ENCODE measurements around the gene IL17C.

IL17C gene

DNA sequence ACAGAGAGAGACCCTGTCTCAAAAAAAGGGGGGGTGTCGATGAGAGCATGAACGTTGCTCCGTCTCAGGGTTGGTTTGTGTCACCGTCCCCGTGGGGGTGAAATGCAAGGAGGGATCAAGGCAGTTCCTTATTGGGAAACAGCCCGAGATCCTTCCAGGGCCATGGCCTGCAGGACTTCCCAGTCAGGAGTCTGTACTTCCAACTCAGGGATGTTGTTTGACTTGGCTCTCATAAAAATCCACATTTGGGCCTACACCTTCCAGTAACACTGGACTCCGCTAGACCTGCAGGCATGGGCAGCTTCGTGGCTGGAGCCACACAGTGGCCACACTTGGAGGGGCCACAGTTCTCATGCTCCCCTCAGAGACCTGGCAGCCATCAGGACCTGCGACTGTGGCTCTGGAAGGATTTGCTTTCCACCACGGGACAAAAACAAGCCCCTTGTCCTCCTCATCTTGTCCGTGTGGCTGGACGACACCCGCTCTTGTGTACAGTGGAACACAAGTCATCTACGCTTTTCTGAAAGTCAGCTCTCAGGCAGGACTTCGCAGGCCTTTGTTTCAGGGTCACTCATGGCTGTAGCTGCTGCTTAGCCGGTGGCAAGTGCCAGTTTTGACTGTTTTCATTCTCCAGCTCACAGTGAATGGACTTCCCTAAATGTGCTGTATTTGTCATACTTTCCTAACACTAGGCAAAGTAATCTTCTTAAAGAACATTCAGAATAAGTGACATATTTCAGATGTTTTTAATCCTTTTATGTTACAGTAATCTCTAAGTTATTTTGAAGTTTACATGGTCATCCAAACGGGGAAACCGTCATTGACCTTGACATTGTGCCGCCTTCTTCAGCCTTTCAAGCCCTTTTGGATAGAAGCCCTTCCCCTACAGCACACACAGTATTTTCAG, 24.2 kb upstream of the IL17C start:
- no peak overlapping the region for H3K4me2 ChIP-seq (ENCODE audit: low read length)
- no peak overlapping the region for H2AFZ ChIP-seq (ENCODE audit: low read depth, low read length)
- H3K4me1 ChIP-seq (ENCODE audit: low read length), result no peaks in the 10 kb centered on the region
- H3K4me3 ChIP-seq (ENCODE audit: low read length), result no peak overlapping the region
- peaks cover 24% of the 10 kb centered on the region for H4K20me1 ChIP-seq (ENCODE audit: insufficient read depth, low read length)
- no peak overlapping the region for H3K9ac ChIP-seq (ENCODE audit: low read length)
- H3K79me2 ChIP-seq (ENCODE audit: low read length), result peaks cover 23% of the 10 kb centered on the region; the same call in 1 of the 2 replicates
- no peaks in the 10 kb centered on the region for H3K9me3 ChIP-seq (ENCODE audit: insufficient read depth, low read length)
- TF ChIP-seq, protein P1, sequence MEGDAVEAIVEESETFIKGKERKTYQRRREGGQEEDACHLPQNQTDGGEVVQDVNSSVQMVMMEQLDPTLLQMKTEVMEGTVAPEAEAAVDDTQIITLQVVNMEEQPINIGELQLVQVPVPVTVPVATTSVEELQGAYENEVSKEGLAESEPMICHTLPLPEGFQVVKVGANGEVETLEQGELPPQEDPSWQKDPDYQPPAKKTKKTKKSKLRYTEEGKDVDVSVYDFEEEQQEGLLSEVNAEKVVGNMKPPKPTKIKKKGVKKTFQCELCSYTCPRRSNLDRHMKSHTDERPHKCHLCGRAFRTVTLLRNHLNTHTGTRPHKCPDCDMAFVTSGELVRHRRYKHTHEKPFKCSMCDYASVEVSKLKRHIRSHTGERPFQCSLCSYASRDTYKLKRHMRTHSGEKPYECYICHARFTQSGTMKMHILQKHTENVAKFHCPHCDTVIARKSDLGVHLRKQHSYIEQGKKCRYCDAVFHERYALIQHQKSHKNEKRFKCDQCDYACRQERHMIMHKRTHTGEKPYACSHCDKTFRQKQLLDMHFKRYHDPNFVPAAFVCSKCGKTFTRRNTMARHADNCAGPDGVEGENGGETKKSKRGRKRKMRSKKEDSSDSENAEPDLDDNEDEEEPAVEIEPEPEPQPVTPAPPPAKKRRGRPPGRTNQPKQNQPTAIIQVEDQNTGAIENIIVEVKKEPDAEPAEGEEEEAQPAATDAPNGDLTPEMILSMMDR (IDR thresholded peaks at IDR 0.05; ENCODE audit: low read depth, low read length), result no peak
- TF ChIP-seq EZH2phosphoT487 (IDR thresholded peaks at IDR 0.05; ENCODE audit: low read depth), result no peak
- H3K27ac ChIP-seq (ENCODE audit: low read length), result no peak overlapping the region
- H3K27me3 ChIP-seq (ENCODE audit: low read depth, low read length), result no peaks in the 10 kb centered on the region
- peaks cover 36% of the 10 kb centered on the region for H3K36me3 ChIP-seq (replicated peaks; ENCODE audit: low read depth, low read length)

DNA sequence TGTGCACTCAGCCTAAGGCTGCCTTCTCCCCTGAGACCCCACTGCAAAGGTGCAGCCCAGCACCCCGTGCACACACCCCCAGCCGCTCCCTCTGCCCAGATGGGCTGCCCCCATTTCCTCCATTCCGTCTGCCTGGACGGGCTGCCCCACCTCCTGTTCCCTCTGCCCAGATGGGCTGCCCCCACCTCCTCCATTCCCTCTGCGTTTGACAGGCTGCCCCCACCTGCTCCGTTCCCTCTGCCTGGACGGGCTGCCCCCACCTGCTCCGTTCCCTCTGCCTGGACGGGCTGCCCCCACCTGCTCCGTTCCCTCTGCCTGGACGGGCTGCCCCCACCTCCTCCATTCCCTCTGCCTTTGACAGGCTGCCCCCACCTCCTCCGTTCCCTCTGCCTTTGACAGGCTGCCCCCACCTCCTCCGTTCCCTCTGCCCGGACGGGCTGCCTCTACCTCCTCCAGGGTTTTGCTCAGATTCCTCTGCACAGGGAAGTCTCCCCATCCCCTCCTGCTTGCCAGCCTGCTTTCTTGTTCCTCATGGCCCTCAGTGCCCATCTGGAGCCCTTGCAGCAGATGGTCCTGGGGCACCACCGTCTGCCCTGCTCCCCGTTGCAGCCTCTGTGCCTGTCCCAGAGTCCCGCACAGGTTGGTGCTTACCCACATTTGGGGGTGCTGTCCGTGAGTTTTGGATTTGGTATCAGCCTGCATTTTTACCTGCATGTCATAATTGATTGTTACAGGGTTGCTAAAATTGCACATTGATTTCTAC, 23.4 kb upstream of the IL17C start:
- H3K27ac ChIP-seq (ENCODE audit: low read length), result no peak overlapping the region
- H3K4me1 ChIP-seq (ENCODE audit: low read length), result no peaks in the 10 kb centered on the region
- no peaks in the 10 kb centered on the region for H3K27me3 ChIP-seq (ENCODE audit: low read depth, low read length)
- no peak overlapping the region for H3K4me3 ChIP-seq (ENCODE audit: low read length)
- no peak overlapping the region for H3K9ac ChIP-seq (ENCODE audit: low read length)
- TF ChIP-seq EZH2phosphoT487 (IDR thresholded peaks at IDR 0.05; ENCODE audit: low read depth), result no peak
- TF ChIP-seq, protein P1 (IDR thresholded peaks at IDR 0.05; ENCODE audit: low read depth, low read length), result no peak
- H4K20me1 ChIP-seq (ENCODE audit: insufficient read depth, low read length), result peaks cover 24% of the 10 kb centered on the region
- peaks cover 33% of the 10 kb centered on the region for H3K36me3 ChIP-seq (replicated peaks; ENCODE audit: low read depth, low read length)
- H2AFZ ChIP-seq (ENCODE audit: low read depth, low read length), result no peak overlapping the region
- peaks cover 23% of the 10 kb centered on the region; the same call in 1 of the 2 replicates for H3K79me2 ChIP-seq (ENCODE audit: low read length)
- no peaks in the 10 kb centered on the region for H3K9me3 ChIP-seq (ENCODE audit: insufficient read depth, low read length)
- no peak overlapping the region for H3K4me2 ChIP-seq (ENCODE audit: low read length)

DNA sequence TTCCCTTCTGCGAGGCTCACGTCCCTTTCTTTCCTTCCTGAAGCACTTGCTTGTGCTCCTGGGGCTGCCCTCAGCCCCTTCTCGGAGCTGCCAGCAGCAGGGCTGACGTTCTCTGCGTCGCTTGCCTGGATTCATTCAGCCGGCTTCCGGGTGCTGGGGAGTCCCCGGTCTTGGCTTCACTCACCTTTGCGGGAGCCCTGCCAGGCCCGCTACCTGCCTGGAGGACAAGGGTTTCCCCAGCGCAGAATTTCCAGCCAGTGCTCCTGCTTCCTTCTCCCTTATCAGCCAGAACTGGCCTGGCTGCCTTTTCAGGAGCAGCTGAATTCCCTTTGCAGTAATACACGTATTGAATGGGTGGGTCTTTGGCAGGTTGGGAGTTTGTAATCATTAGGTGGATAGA, 22.1 kb upstream of the IL17C start:
- H3K4me3 ChIP-seq (ENCODE audit: low read length), result no peak overlapping the region
- peaks cover 23% of the 10 kb centered on the region; the same call in 1 of the 2 replicates for H3K79me2 ChIP-seq (ENCODE audit: low read length)
- H3K27me3 ChIP-seq (ENCODE audit: low read depth, low read length), result no peaks in the 10 kb centered on the region
- H4K20me1 ChIP-seq (ENCODE audit: insufficient read depth, low read length), result peaks cover 24% of the 10 kb centered on the region
- H3K27ac ChIP-seq (ENCODE audit: low read length), result no peak overlapping the region
- H2AFZ ChIP-seq (ENCODE audit: low read depth, low read length), result no peak overlapping the region
- H3K4me2 ChIP-seq (ENCODE audit: low read length), result no peak overlapping the region
- no peaks in the 10 kb centered on the region for H3K9me3 ChIP-seq (ENCODE audit: insufficient read depth, low read length)
- TF ChIP-seq, protein P1 (IDR thresholded peaks at IDR 0.05; ENCODE audit: low read depth, low read length), result no peak
- TF ChIP-seq EZH2phosphoT487 (IDR thresholded peaks at IDR 0.05; ENCODE audit: low read depth), result no peak
- H3K36me3 ChIP-seq (replicated peaks; ENCODE audit: low read depth, low read length), result peaks cover 23% of the 10 kb centered on the region
- H3K4me1 ChIP-seq (ENCODE audit: low read length), result no peaks in the 10 kb centered on the region
- no peak overlapping the region for H3K9ac ChIP-seq (ENCODE audit: low read length)

DNA sequence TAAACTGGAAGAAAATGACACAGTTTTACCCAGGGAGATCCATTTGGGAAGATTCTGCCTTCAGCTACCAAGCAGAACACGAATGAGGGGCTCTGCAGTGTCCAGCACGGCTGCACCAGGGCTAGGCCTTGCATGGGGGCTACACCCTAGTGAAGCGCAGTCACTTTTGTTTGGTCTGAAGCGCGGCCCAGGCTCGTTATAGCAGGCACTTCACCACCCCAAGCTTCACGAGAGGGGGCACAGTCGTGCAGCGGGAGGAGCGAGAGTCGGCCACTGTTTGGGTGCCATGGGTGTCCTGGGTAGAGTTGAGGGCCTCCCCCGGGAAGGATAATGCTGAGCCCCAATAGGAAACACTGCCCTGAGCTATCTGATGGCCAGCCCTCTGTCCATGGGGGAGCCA, 21.6 kb upstream of the IL17C start:
- no peaks in the 10 kb centered on the region for H3K27me3 ChIP-seq (ENCODE audit: low read depth, low read length)
- H3K36me3 ChIP-seq (replicated peaks; ENCODE audit: low read depth, low read length), result peaks cover 20% of the 10 kb centered on the region
- no peak overlapping the region for H3K27ac ChIP-seq (ENCODE audit: low read length)
- peaks cover 24% of the 10 kb centered on the region for H4K20me1 ChIP-seq (ENCODE audit: insufficient read depth, low read length)
- H3K4me3 ChIP-seq (ENCODE audit: low read length), result no peak overlapping the region
- no peak overlapping the region for H3K9ac ChIP-seq (ENCODE audit: low read length)
- peaks cover 23% of the 10 kb centered on the region; the same call in 1 of the 2 replicates for H3K79me2 ChIP-seq (ENCODE audit: low read length)
- no peak overlapping the region for H2AFZ ChIP-seq (ENCODE audit: low read depth, low read length)
- H3K4me1 ChIP-seq (ENCODE audit: low read length), result no peaks in the 10 kb centered on the region
- H3K4me2 ChIP-seq (ENCODE audit: low read length), result no peak overlapping the region
- no peaks in the 10 kb centered on the region for H3K9me3 ChIP-seq (ENCODE audit: insufficient read depth, low read length)
- TF ChIP-seq, protein P1 (IDR thresholded peaks at IDR 0.05; ENCODE audit: low read depth, low read length), result no peak
- no peak for TF ChIP-seq EZH2phosphoT487 (IDR thresholded peaks at IDR 0.05; ENCODE audit: low read depth)
